ENCODE measurements around the gene PCDH1. TPM values are rescaled to one million over a fixed set of nuclear protein-coding genes. Genes with fewer than 3 reads are reported as not detected.

The PCDH1 gene
- total and polyA plus RNA-seq, 2 of the 13 experiments (the other 11 are each of a cell fraction or from before 2014, with no cell fraction given), result 0.11 to 0.83 TPM

GRCh38 chr5:141878711-141879425 is 658 bp upstream of the PCDH1 start (continued):
- 0 out of 2 replicates have a peak, but pooled peaks have one; percentile 47 for TF ChIP-seq ZNF547 (CRISPR knock-in tag; IDR thresholded peaks at IDR 0.05)
- TF ChIP-seq XRCC5 (optimal IDR thresholded peaks at IDR 0.05; ENCODE audit: low read length), result peak; percentile 19
- TF ChIP-seq ZZZ3 (CRISPR knock-in tag; IDR thresholded peaks at IDR 0.05; ENCODE audit: borderline replicate concordance), result peak; percentile 66; the same call in 1 of the 2 replicates
- TF ChIP-seq RFX3 (CRISPR knock-in tag; IDR thresholded peaks at IDR 0.05), result no peak
- no peak for TF ChIP-seq ZNF496 (CRISPR knock-in tag; IDR thresholded peaks at IDR 0.05; ENCODE audit: insufficient replicate concordance)
- TF ChIP-seq ZNF607 (CRISPR knock-in tag; IDR thresholded peaks at IDR 0.05; ENCODE audit: borderline replicate concordance), result peak; percentile 33; the same call in 1 of the 2 replicates
- 0 out of 2 replicates have a peak, but pooled peaks have one; percentile 4 for TF ChIP-seq HNF4A (CRISPR knock-in tag; IDR thresholded peaks at IDR 0.05)
- peak; percentile 92 for TF ChIP-seq MTERF4 (CRISPR knock-in tag; IDR thresholded peaks at IDR 0.05)
- TF ChIP-seq MIER2 (CRISPR knock-in tag; IDR thresholded peaks at IDR 0.05), result peak; percentile 78
- TF ChIP-seq, protein P1, sequence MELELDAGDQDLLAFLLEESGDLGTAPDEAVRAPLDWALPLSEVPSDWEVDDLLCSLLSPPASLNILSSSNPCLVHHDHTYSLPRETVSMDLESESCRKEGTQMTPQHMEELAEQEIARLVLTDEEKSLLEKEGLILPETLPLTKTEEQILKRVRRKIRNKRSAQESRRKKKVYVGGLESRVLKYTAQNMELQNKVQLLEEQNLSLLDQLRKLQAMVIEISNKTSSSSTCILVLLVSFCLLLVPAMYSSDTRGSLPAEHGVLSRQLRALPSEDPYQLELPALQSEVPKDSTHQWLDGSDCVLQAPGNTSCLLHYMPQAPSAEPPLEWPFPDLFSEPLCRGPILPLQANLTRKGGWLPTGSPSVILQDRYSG (CRISPR knock-in tag; IDR thresholded peaks at IDR 0.05), result no peak
- no peak for TF ChIP-seq ZSCAN25 (CRISPR knock-in tag; IDR thresholded peaks at IDR 0.05)
- TF ChIP-seq CTCF (CRISPR knock-in tag; IDR thresholded peaks at IDR 0.05), result peak; percentile 97
- peak; percentile 92 for TF ChIP-seq STAG1 (CRISPR knock-in tag; IDR thresholded peaks at IDR 0.05)
- TF ChIP-seq ZBTB21 (CRISPR knock-in tag; IDR thresholded peaks at IDR 0.05), result no peak
- no peak for TF ChIP-seq RBM39 (IDR thresholded peaks at IDR 0.05; ENCODE audit: low read depth, low read length, poor library complexity, severe bottlenecking)
- no peak for TF ChIP-seq ZNF75D (CRISPR knock-in tag; IDR thresholded peaks at IDR 0.05; ENCODE audit: borderline replicate concordance)
- TF ChIP-seq, protein P2, sequence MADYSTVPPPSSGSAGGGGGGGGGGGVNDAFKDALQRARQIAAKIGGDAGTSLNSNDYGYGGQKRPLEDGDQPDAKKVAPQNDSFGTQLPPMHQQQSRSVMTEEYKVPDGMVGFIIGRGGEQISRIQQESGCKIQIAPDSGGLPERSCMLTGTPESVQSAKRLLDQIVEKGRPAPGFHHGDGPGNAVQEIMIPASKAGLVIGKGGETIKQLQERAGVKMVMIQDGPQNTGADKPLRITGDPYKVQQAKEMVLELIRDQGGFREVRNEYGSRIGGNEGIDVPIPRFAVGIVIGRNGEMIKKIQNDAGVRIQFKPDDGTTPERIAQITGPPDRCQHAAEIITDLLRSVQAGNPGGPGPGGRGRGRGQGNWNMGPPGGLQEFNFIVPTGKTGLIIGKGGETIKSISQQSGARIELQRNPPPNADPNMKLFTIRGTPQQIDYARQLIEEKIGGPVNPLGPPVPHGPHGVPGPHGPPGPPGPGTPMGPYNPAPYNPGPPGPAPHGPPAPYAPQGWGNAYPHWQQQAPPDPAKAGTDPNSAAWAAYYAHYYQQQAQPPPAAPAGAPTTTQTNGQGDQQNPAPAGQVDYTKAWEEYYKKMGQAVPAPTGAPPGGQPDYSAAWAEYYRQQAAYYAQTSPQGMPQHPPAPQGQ (CRISPR knock-in tag; IDR thresholded peaks at IDR 0.05; ENCODE audit: borderline replicate concordance), result no peak
- no peak for TF ChIP-seq ZNF160 (CRISPR knock-in tag; IDR thresholded peaks at IDR 0.05)
- TF ChIP-seq ZNF230 (CRISPR knock-in tag; IDR thresholded peaks at IDR 0.05), result 0 out of 2 replicates have a peak, but pooled peaks have one; percentile 67
- no peak for TF ChIP-seq USF2 (IDR thresholded peaks at IDR 0.05; ENCODE audit: low read depth, low read length)
- no peak for TF ChIP-seq USF2 (CRISPR knock-in tag; IDR thresholded peaks at IDR 0.05; ENCODE audit: borderline replicate concordance)
- TF ChIP-seq GABPB1 (CRISPR knock-in tag; IDR thresholded peaks at IDR 0.05), result 0 out of 2 replicates have a peak, but pooled peaks have one; percentile 36
